Mucosa of descending colon (tissue), 3 donors: Measurements from ENCODE around the gene KIF21B. TPM values are rescaled to one million over a fixed set of nuclear protein-coding genes. Genes with fewer than 3 reads are reported as not detected.

ENCODE experiments used
- ATAC-seq: fragments of 200-7000 bp; cut with Tn5 transposase; one replicate; pipeline ENCODE4 v1.9.1; 2020; ENCODE audit warnings: mild to moderate bottlenecking, moderate library complexity
- DNase-seq, 3 donors: peaks; one replicate each; pipeline ENCODE4 v3.0.0-alpha.2; 2020
- H3K36me3 ChIP-seq: fragments of 200-600 bp; one replicate; pipeline ENCODE4 v1.8.0; 2021; ENCODE audit warnings: low read depth, mild to moderate bottlenecking
- H3K4me1 ChIP-seq: fragments of 200-600 bp; one replicate; pipeline ENCODE4 v1.8.0; 2021; ENCODE audit warnings: low read depth, mild to moderate bottlenecking
- H3K4me3 ChIP-seq: fragments of 200-600 bp; one replicate; pipeline ENCODE4 v1.8.0; 2021; ENCODE audit warnings: mild to moderate bottlenecking
- H3K9me3 ChIP-seq: fragments of 200-600 bp; one replicate; pipeline ENCODE4 v1.8.0; 2021; ENCODE audit warnings: mild to moderate bottlenecking
- CTCF ChIP-seq: fragments of 200-600 bp; IDR thresholded peaks from one replicate; pipeline ENCODE4 v1.8.0; 2022; ENCODE audit warnings: antibody characterized with exemption, mild to moderate bottlenecking
- intact Hi-C, 2 donors: fragments of 100-400 bp; cut with DNase I in 1 of 2; cut with micrococcal nuclease in 1 of 2; formaldehyde crosslinking; loops; one replicate each; pipeline versions ENCODE4 v1.11.0 to v1.11.1; 2022; cut with DNase I, micrococcal nuclease
- total RNA-seq, 3 donors: library from RNA; stranded (reverse); fragmentation: NEBNext Ultra II Directional in 2 of 3; extraction: Animal tissue kit (Norgen Biotek cat#: 25700) in 2 of 3; gene quantifications; one replicate each; pipeline versions ENCODE4 v1.2.1 to v1.2.4, GENCODE V29; 2021 to 2023
- donor health status: DM: no; HTN: no; CAD: no; lungs with moderate emphysema.
- donor health status: DM: no; HTN: no; CAD: no.
- donor health status: DM: no; HTN: yes; CAD: no.

KIF21B gene
- total RNA-seq, 3 donors from 2014 or later: 3.2 to 10.5 (median 4.0) TPM

- ATAC-seq: no peak
- H3K36me3 ChIP-seq: no peaks in the 10 kb centered on the region
- peaks cover 41% of the 10 kb centered on the region for H3K4me1 ChIP-seq
- H3K9me3 ChIP-seq: no peaks in the 10 kb centered on the region
- H3K4me3 ChIP-seq: no peak overlapping the region
- no peak for TF ChIP-seq CTCF
- intact Hi-C loops: no loop called here
- DNase-seq: no peak
Observed at GRCh38 chr1:201026234-201026633, 2.7 kb upstream of the KIF21B start.

GRCh38 chr1:201025571-201026002, 2.1 kb upstream of the KIF21B start:
- intact Hi-C loops: no loop called here
- no peak for TF ChIP-seq CTCF
- H3K4me3 ChIP-seq: no peak overlapping the region
- no peaks in the 10 kb centered on the region for H3K36me3 ChIP-seq
- H3K4me1 ChIP-seq: peaks cover 41% of the 10 kb centered on the region
- ATAC-seq: no peak
- no peak for DNase-seq
- H3K9me3 ChIP-seq: no peaks in the 10 kb centered on the region

DNA sequence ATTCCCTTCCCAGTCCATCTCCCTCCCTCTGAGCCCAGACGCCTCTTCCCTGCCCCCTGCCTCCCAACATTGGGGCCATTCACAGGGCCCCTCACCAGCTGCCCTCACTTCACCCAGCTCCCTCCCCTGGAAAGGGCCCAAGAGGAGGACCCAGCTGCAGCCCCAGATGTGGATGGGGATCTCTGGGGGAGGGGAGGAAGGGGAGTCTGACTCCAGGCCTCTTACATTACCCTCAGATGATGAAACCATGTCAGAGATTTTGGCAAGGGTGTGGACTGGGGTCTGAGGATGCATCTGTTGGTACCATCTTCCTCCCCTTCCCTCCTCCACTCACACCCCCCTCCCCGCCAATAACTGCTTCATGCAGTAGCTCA, 1.1 kb upstream of the KIF21B start:
- peaks cover 50% of the 10 kb centered on the region for H3K4me1 ChIP-seq
- no peaks in the 10 kb centered on the region for H3K36me3 ChIP-seq
- H3K4me3 ChIP-seq: no peak overlapping the region
- ATAC-seq (no peak), DNase-seq (no peak)
- TF ChIP-seq CTCF: no peak
- intact Hi-C loops: no loop called here
- H3K9me3 ChIP-seq: no peaks in the 10 kb centered on the region

DNA sequence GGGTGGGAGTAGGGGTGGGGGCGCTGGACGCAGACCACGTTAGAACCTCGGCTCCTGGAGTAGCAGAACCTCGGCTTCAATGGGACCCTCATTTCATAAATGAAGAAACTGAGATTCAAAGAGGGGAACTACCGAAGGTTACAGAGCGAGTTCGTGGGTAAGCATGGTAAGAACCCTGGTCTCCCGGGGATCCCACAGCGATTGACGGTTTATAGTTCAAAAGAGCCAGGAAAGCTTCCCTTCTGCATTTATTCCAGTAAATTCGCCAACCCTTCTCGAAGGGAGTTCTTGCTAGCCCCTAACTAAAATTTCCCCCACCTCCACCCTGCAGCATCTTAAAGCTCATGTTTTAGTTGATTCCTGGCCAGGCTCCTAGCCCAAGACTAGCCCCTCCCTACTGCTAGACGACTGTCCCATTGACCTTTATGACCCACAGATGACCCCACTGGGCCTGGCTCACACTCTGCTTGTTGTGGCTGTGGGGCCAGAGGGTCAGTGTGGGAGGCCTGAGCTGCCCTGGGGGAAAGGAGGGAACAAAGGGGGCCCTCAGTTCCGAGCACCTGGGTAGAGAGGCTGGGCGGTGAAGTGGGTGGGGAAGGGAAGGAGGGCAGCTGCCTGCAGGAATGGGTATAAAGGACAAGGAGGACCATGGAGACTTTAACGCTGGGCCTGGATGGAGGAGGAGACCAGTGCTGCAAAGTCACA, 558 bp upstream of the KIF21B start:
- DNase-seq (no peak), ATAC-seq (no peak)
- intact Hi-C loops: no loop called here
- TF ChIP-seq CTCF: no peak
- H3K9me3 ChIP-seq: no peaks in the 10 kb centered on the region
- H3K4me1 ChIP-seq: peaks cover 53% of the 10 kb centered on the region
- no peak overlapping the region for H3K4me3 ChIP-seq
- no peaks in the 10 kb centered on the region for H3K36me3 ChIP-seq

DNA sequence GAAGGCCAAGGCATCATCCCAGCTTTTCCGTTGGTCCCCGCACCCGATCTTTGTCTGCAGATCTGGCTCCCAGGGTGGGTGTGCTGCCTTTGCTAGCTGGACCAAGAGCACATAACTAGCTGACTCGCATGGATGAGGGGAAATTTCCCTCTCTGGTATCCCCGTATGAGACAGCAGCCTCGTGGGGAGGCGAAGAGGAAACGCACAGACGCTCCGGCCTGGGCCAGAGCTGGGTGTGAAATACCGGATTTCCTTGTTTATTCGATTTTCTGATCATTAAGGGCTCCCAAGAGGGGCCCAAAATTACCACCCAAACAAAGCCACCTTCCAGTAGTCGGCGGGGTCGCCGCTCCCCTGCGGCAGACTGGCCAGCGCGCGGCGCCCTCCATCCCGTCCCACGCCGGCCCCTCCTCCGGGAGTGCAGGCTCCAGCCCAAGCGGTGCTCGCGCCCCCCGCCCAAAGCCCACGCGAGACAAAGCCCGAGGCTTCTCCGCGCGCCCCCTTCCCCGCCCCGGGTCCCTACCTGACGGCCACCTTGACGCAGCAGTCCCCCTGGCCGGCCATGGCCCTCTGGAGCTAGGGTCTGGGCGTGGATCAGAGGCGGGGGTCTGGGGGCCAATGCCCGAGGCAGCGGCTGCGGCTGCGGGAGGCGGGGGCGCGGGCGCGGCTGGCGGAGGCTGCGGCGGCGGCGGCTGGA, 546 bp downstream of the KIF21B start:
- H3K4me3 ChIP-seq: peak overlapping the region; percentile 34
- ATAC-seq (peak; percentile 5), DNase-seq (peak in 2 of 3 donors; percentile 37 to 75)
- no peaks in the 10 kb centered on the region for H3K36me3 ChIP-seq
- no peaks in the 10 kb centered on the region for H3K9me3 ChIP-seq
- H3K4me1 ChIP-seq: peaks cover 44% of the 10 kb centered on the region
- TF ChIP-seq CTCF: no peak
- intact Hi-C loops: no loop called here
